ENCODE measurements around the gene DNASE2. TPM values are rescaled to one million over a fixed set of nuclear protein-coding genes. Genes with fewer than 3 reads are reported as not detected.
A peak's percentile ranks its signal among the peaks of the same experiment; 100 is the strongest.

Gene DNASE2
- total RNA-seq (2021; ENCODE audit: unreplicated experiment) (78.9 TPM), Bru-seq, nascent RNA (percentile 78 among the genes with signal in this experiment), BruChase-seq, experiment 1, labeled RNA remaining after a 2-hour chase (percentile 81 among the genes with signal in this experiment), BruChase-seq, experiment 2, labeled RNA remaining after a 6-hour chase (percentile 88 among the genes with signal in this experiment)
- 130 TPM for polyA plus RNA-seq (2012; ENCODE audit: insufficient read length)
- long read RNA-seq, transcript DNASE2-201 (6 exons, 1,955 nt), result major isoform, 96 of 196 reads
- long read RNA-seq, partial matches to known transcripts, result 65 of 196 reads
- long read RNA-seq, other reads (novel, unspliced or antisense), result 29 of 196 reads

- H3K4me1 ChIP-seq (ENCODE audit: control insufficient read depth, insufficient read depth, low read length), result no peaks in the 10 kb centered on the region
- in situ Hi-C loops (cut with HindIII; ENCODE audit: low pct_unique_long_range_greater_than_20kb, low sequenced_read_pairs) (no loop called here), intact Hi-C loops (cut with micrococcal nuclease; ENCODE audit: unreplicated experiment) (no loop called here)
- peak within 1 kb of the TSS; percentile 67 for H3K27ac ChIP-seq (ENCODE audit: low read length)
- H3K4me3 ChIP-seq (ENCODE audit: low read depth in 2 of 2, low read length in 2 of 2), result peak within 1 kb of the TSS; percentile 67 to 81
- H3K9me3 ChIP-seq (ENCODE audit: control insufficient read depth, insufficient read depth, low read depth, low read length), result no peaks in the 10 kb centered on the region; the same call in 1 of the 2 replicates
- H3K36me3 ChIP-seq (ENCODE audit: control insufficient read depth, insufficient read depth, low read length), result no peaks in the 10 kb centered on the region
- peak; percentile 94 for ATAC-seq
- no peaks in the 10 kb centered on the region for H3K27me3 ChIP-seq (ENCODE audit: control insufficient read depth, insufficient read depth, low read length)
- DNase-seq (ENCODE audit: low read depth, low spot score), result peak; percentile 66
- CTCF ChIA-PET, result interaction anchor here (0.6 kb wide), 1 partner anchor 8 kb away, joined by 9 read pairs; no protein-coding TSS in a partner anchor
- TF ChIP-seq TCF7L2 (IDR thresholded peaks at IDR 0.05; ENCODE audit: low read depth, low read length) (0 out of 2 replicates have a peak, but pooled peaks have one; percentile 40), SIN3A (IDR thresholded peaks at IDR 0.05; ENCODE audit: borderline replicate concordance, insufficient read depth, low read depth, low read length) (peak; percentile 77; the same call in 1 of the 2 replicates), CTCF (IDR thresholded peaks at IDR 0.05) (no peak), REST (IDR thresholded peaks at IDR 0.05; ENCODE audit: insufficient read depth in 1 of 2, low read depth in 2 of 2, low read length in 1 of 2) (no peak), POLR2AphosphoS5 (IDR thresholded peaks at IDR 0.05; ENCODE audit: low read depth, low read length) (peak; percentile 59)
- no TSS peak for BruUV-seq (replicated peaks)
- POLR2A ChIA-PET, result interaction anchor here (0.7 kb wide), 2 partner anchors 52 to 75 kb away, joined by 3 to 8 read pairs; partner anchors contain the start of gene FARSA
These were observed at the start of gene DNASE2 for GRCh38 chr19:12881172-12881808. DNASE2 (minus strand) TSS chr19:12881449; CDS start chr19:12881375, 74 bp downstream.

- ATAC-seq (no peak), DNase-seq (ENCODE audit: low read depth, low spot score) (no peak)
- peaks cover 11% of the 10 kb centered on the region for H3K36me3 ChIP-seq (ENCODE audit: control insufficient read depth, insufficient read depth, low read length)
- BruUV-seq (replicated peaks), result no TSS peak
- H3K27ac ChIP-seq (ENCODE audit: low read length), result no peak overlapping the region
- no peak overlapping the region for H3K4me3 ChIP-seq (ENCODE audit: low read depth in 2 of 2, low read length in 2 of 2)
- intact Hi-C loops (cut with micrococcal nuclease; ENCODE audit: unreplicated experiment) (no loop called here), in situ Hi-C loops (cut with HindIII; ENCODE audit: low pct_unique_long_range_greater_than_20kb, low sequenced_read_pairs) (no loop called here)
- H3K4me1 ChIP-seq (ENCODE audit: control insufficient read depth, insufficient read depth, low read length), result peaks cover 3% of the 10 kb centered on the region; the same call in 1 of the 2 replicates
- H3K9me3 ChIP-seq (ENCODE audit: control insufficient read depth, insufficient read depth, low read depth, low read length), result no peaks in the 10 kb centered on the region
- TF ChIP-seq POLR2AphosphoS5 (IDR thresholded peaks at IDR 0.05; ENCODE audit: low read depth, low read length), result no peak
- TF ChIP-seq TCF7L2 (IDR thresholded peaks at IDR 0.05; ENCODE audit: low read depth, low read length), result no peak
- TF ChIP-seq CTCF (IDR thresholded peaks at IDR 0.05), result no peak
- no peak for TF ChIP-seq SIN3A (IDR thresholded peaks at IDR 0.05; ENCODE audit: borderline replicate concordance, insufficient read depth, low read depth, low read length)
- no peak for TF ChIP-seq REST (IDR thresholded peaks at IDR 0.05; ENCODE audit: insufficient read depth in 1 of 2, low read depth in 2 of 2, low read length in 1 of 2)
- POLR2A ChIA-PET, result interaction anchor here (0.5 kb wide), 1 partner anchor 68 kb away, joined by 6 read pairs; no protein-coding TSS in a partner anchor
- CTCF ChIA-PET, result no interaction called here
- H3K27me3 ChIP-seq (ENCODE audit: control insufficient read depth, insufficient read depth, low read length), result no peaks in the 10 kb centered on the region
These were observed 48.9 kb upstream of the DNASE2 start for GRCh38 chr19:12930002-12930645.
